PC-3 (cell line): ENCODE results near the gene ENOPH1. TPM values are rescaled to one million over a fixed set of nuclear protein-coding genes. Genes with fewer than 3 reads are reported as not detected.
A peak's percentile ranks its signal among the peaks of the same experiment; 100 is the strongest.

Source experiments
- ATAC-seq: fragments of 200-7000 bp; cut with Tn5 transposase; 2 replicates; pipeline ENCODE4 v1.9.1; 2020; ENCODE audit warnings: mild to moderate bottlenecking, moderate library complexity
- BruUV-seq: library from RNA; stranded (reverse); fragments of 400-500 nt; replicated peaks from 2 replicates; lab custom pipeline; 2021; lab: Mats Ljungman, UMichigan
- CTCF ChIA-PET: fragments of 300-600 bp; sonication (Branson Sonifier 250); formaldehyde crosslinking; loops from one replicate; lab custom pipeline; 2022; ENCODE audit warnings: antibody characterized with exemption; lab: Charles Lee
- POLR2A ChIA-PET: fragments of 300-600 bp; sonication (Branson Sonifier 250); formaldehyde crosslinking; loops from one replicate; lab custom pipeline; 2022; ENCODE audit warnings: antibody characterized with exemption; ENCODE audit not compliant: unreplicated experiment; lab: Charles Lee
- DNase-seq: peaks from one replicate; pipeline ENCODE4 v3.0.0-alpha.2; 2015
- H2AFZ ChIP-seq: fragments of 300-600 bp; sonication (generic); 2 replicates; pipeline ENCODE4 v1.6.0; 2016; ENCODE audit warnings: antibody characterized with exemption, low read length
- H3F3A ChIP-seq: fragments of 300-600 bp; sonication (generic); one replicate; pipeline ENCODE4 v1.6.0; 2017; ENCODE audit warnings: antibody characterized with exemption, low read length, control low read depth, mild to moderate bottlenecking; ENCODE audit not compliant: unreplicated experiment
- H3K27ac ChIP-seq: fragments of 300-600 bp; sonication (generic); 2 replicates; pipeline ENCODE4 v1.5.1; 2016; ENCODE audit warnings: mild to moderate bottlenecking, low read length
- H3K27me3 ChIP-seq: fragments of 300-600 bp; sonication (generic); 2 replicates; pipeline ENCODE4 v1.6.1; 2016; ENCODE audit warnings: low read length, mixed read lengths
- H3K36me3 ChIP-seq: fragments of 300-600 bp; sonication (generic); 2 replicates; pipeline ENCODE4 v1.6.1; 2016; ENCODE audit warnings: low read depth, mixed run types, low read length, mixed read lengths
- H3K4me1 ChIP-seq: fragments of 300-600 bp; sonication (generic); 2 replicates; pipeline ENCODE4 v1.5.1; 2016; ENCODE audit warnings: low read length; ENCODE audit not compliant: insufficient read depth
- H3K4me2 ChIP-seq: fragments of 300-600 bp; sonication (generic); 2 replicates; pipeline ENCODE4 v1.6.0; 2016; ENCODE audit warnings: low read length
- H3K4me3 ChIP-seq: fragments of 300-600 bp; sonication (generic); 2 replicates; pipeline ENCODE4 v1.5.1; 2016; ENCODE audit warnings: mild to moderate bottlenecking, low read length, mixed read lengths
- H3K79me2 ChIP-seq: fragments of 300-600 bp; sonication (generic); 2 replicates; pipeline ENCODE4 v1.6.1; 2017; ENCODE audit warnings: low read length, mixed read lengths
- H3K9ac ChIP-seq: fragments of 300-600 bp; sonication (generic); 2 replicates; pipeline ENCODE4 v1.6.0; 2016; ENCODE audit warnings: mild to moderate bottlenecking, low read length
- H3K9me2 ChIP-seq: fragments of 300-600 bp; sonication (generic); replicated peaks from 2 replicates; pipeline ENCODE4 v1.6.1; 2016; ENCODE audit warnings: mixed run types, low read length, mixed read lengths
- H3K9me3 ChIP-seq: fragments of 300-600 bp; sonication (generic); 2 replicates; pipeline ENCODE4 v1.6.1; 2016; ENCODE audit warnings: low read length, mixed read lengths
- H4K20me1 ChIP-seq: fragments of 300-600 bp; sonication (generic); 2 replicates; pipeline ENCODE4 v1.6.1; 2016; ENCODE audit warnings: low read length, mixed read lengths
- EZH2 ChIP-seq: fragments of 300-600 bp; sonication (generic); IDR thresholded peaks from one replicate; pipeline ENCODE4 v1.6.1; 2017; ENCODE audit warnings: antibody characterized with exemption, mild to moderate bottlenecking, low read length; ENCODE audit not compliant: unreplicated experiment
- EZH2phosphoT487 ChIP-seq: fragments of 300-600 bp; sonication (generic); IDR thresholded peaks from 2 replicates; pipeline ENCODE4 v1.6.1; 2018; ENCODE audit warnings: mild to moderate bottlenecking, antibody characterized with exemption, low read length, borderline replicate concordance
- intact Hi-C: fragments of 100-400 bp; cut with micrococcal nuclease; formaldehyde crosslinking; loops from 2 replicates; pipeline ENCODE4 v1.9.0; 2023
- total RNA-seq: library from RNA; depleted of rRNA; stranded (reverse); fragments of >200 nt; gene quantifications from 2 replicates; pipeline ENCODE4 v1.2.3, GENCODE V29; 2014
- TF ChIP-seq, protein P1 (sequence below): fragments of 300-600 bp; sonication (generic); conservative IDR thresholded peaks from 2 replicates; pipeline ENCODE4 v1.5.1; 2017; ENCODE audit warnings: antibody characterized with exemption, low read depth, mild to moderate bottlenecking, low read length

The ENOPH1 gene
- total RNA-seq, 1 experiment from 2014 or later: 37.5 TPM

GRCh38 chr4:82423245-82424054 lies 6.9 kb upstream of the ENOPH1 start:
- peaks cover 38% of the 10 kb centered on the region for H3K79me2 ChIP-seq
- H3K27ac ChIP-seq: peak overlapping the region; percentile 61
- peaks cover 40% of the 10 kb centered on the region for H3K4me1 ChIP-seq
- H3K9me3 ChIP-seq: no peaks in the 10 kb centered on the region
- peaks cover 45% of the 10 kb centered on the region for H3K36me3 ChIP-seq
- no peak overlapping the region for H3K9ac ChIP-seq
- peak overlapping the region; percentile 93 for H3K4me2 ChIP-seq
- peak; percentile 87 for DNase-seq
- no peaks in the 10 kb centered on the region for H3K27me3 ChIP-seq
- H3K4me3 ChIP-seq: peak overlapping the region; percentile 40
- peak; percentile 80 for ATAC-seq
- CTCF ChIA-PET: interaction anchor here (1.0 kb wide), 1 partner anchor 43 kb away, joined by 3 read pairs; no protein-coding TSS in a partner anchor
- POLR2A ChIA-PET: interaction anchor here (0.7 kb wide), 1 partner anchor 63 kb away, joined by 8 read pairs; no protein-coding TSS in a partner anchor
- H4K20me1 ChIP-seq: peaks cover 51% of the 10 kb centered on the region
- no peak for TF ChIP-seq EZH2phosphoT487
- TF ChIP-seq, protein P1, sequence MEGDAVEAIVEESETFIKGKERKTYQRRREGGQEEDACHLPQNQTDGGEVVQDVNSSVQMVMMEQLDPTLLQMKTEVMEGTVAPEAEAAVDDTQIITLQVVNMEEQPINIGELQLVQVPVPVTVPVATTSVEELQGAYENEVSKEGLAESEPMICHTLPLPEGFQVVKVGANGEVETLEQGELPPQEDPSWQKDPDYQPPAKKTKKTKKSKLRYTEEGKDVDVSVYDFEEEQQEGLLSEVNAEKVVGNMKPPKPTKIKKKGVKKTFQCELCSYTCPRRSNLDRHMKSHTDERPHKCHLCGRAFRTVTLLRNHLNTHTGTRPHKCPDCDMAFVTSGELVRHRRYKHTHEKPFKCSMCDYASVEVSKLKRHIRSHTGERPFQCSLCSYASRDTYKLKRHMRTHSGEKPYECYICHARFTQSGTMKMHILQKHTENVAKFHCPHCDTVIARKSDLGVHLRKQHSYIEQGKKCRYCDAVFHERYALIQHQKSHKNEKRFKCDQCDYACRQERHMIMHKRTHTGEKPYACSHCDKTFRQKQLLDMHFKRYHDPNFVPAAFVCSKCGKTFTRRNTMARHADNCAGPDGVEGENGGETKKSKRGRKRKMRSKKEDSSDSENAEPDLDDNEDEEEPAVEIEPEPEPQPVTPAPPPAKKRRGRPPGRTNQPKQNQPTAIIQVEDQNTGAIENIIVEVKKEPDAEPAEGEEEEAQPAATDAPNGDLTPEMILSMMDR: no peak
- no peak for TF ChIP-seq EZH2
- H3K9me2 ChIP-seq: no peaks in the 10 kb centered on the region
- H2AFZ ChIP-seq: no peak overlapping the region
- no TSS peak for BruUV-seq
- intact Hi-C loops: loop anchor here (1.0 to 10.0 kb wide), 2 partner anchors 28 to 1399 kb away; no protein-coding TSS in a partner anchor
- peaks cover 19% of the 10 kb centered on the region for H3F3A ChIP-seq

DNA sequence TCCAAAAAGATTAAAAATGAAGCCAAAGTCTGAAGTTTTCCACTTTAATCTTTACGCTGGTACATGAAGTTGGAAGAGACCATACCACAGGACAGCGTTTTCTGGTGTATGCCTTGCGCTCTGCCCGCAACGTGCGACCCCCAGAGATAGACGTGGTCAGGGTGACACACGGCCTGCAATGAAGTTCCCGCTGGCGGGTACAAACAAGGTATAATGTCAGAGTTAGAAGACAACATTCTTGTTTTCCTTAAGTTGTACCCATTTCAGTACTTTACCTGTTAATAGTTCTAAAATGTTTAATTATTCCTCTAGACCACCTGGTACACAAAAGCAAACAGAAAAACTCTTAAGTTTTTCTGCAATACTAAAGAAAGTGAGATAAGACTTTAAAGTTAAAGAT lies 4.9 kb upstream of the ENOPH1 start:
- DNase-seq (no peak), ATAC-seq (no peak)
- Histone ChIP-seq H3K9me3 (no peaks in the 10 kb centered on the region), H2AFZ (no peak overlapping the region), H3K4me3 (peak overlapping the region; percentile 40; the same call in 1 of the 2 replicates), H3K4me2 (peak overlapping the region; percentile 93), H3K36me3 (peaks cover 48% of the 10 kb centered on the region), H3K27ac (no peak overlapping the region), H3F3A (peaks cover 19% of the 10 kb centered on the region), H3K79me2 (peaks cover 51% of the 10 kb centered on the region), H3K4me1 (peaks cover 40% of the 10 kb centered on the region), H3K9ac (no peak overlapping the region), H4K20me1 (peaks cover 57% of the 10 kb centered on the region), H3K9me2 (no peaks in the 10 kb centered on the region), H3K27me3 (no peaks in the 10 kb centered on the region)
- TF ChIP-seq, protein P1: no peak
- ChIA-PET POLR2A (no interaction called here), CTCF (no interaction called here)
- intact Hi-C loops: loop anchor here (10.0 kb wide), 1 partner anchor 1401 kb away; no protein-coding TSS in a partner anchor
- BruUV-seq: no TSS peak
